IMR-90 (cell line): Measurements from ENCODE around the gene GALNT4. TPM values are rescaled to one million over a fixed set of nuclear protein-coding genes. Genes with fewer than 3 reads are reported as not detected.

ENCODE experiments used
- ATAC-seq: fragments of 200-7000 bp; cut with Tn5 transposase; 2 replicates; pipeline ENCODE4 v1.9.1; 2020; ENCODE audit warnings: low read depth, mild to moderate bottlenecking, moderate library complexity
- BruUV-seq: library from RNA; stranded (reverse); fragments of 400-500 nt; replicated peaks from 2 replicates; lab custom pipeline; 2021; lab: Mats Ljungman, UMichigan
- CTCF ChIA-PET: fragments of 300-600 bp; formaldehyde crosslinking; extraction: SDS; loops from one replicate; lab custom pipeline; 2021; ENCODE audit warnings: antibody characterized with exemption; lab: Yijun Ruan, JAX
- POLR2A ChIA-PET: fragments of 300-600 bp; sonication (Branson Sonifier 250); formaldehyde crosslinking; loops from one replicate; lab custom pipeline; 2022; ENCODE audit warnings: antibody characterized with exemption; ENCODE audit not compliant: unreplicated experiment; lab: Charles Lee
- DNase-seq: peaks from one replicate; pipeline ENCODE4 v3.0.0; 2013
- H2AFZ ChIP-seq: replicated peaks from 2 replicates; pipeline ENCODE3; 2013; ENCODE audit warnings: low read length, mild to moderate bottlenecking; ENCODE audit not compliant: poor library complexity
- H2AK5ac ChIP-seq: 2 replicates; pipeline ENCODE4 v1.6.1; 2013; ENCODE audit warnings: low read depth, low read length, inconsistent platforms
- H2AK9ac ChIP-seq: replicated peaks from 2 replicates; pipeline ENCODE3; 2013; ENCODE audit warnings: mild to moderate bottlenecking, low read depth, low read length, moderate library complexity; ENCODE audit not compliant: poor library complexity
- H2BK120ac ChIP-seq: 2 replicates; pipeline ENCODE4 v1.6.1; 2013; ENCODE audit warnings: low read depth, low read length, inconsistent platforms
- H2BK15ac ChIP-seq: 3 replicates; pipeline ENCODE4 v1.6.1; 2013; ENCODE audit warnings: low read depth, low read length, inconsistent platforms
- H2BK20ac ChIP-seq: 2 replicates; pipeline ENCODE4 v1.6.1; 2013; ENCODE audit warnings: low read depth, mild to moderate bottlenecking, inconsistent platforms, low read length, moderate library complexity
- H2BK5ac ChIP-seq: 2 replicates; pipeline ENCODE4 v1.6.1; 2013; ENCODE audit warnings: mild to moderate bottlenecking, low read depth, low read length, inconsistent platforms; ENCODE audit not compliant: poor library complexity, severe bottlenecking
- H3K14ac ChIP-seq: replicated peaks from 2 replicates; pipeline ENCODE4 v1.6.1; 2013; ENCODE audit warnings: low read depth, low read length, inconsistent platforms
- H3K18ac ChIP-seq: 2 replicates; pipeline ENCODE4 v1.6.1; 2013; ENCODE audit warnings: low read depth, low read length, control low read depth
- H3K23ac ChIP-seq: 2 replicates; pipeline ENCODE4 v1.6.1; 2013; ENCODE audit warnings: low read depth, low read length, inconsistent platforms
- H3K27ac ChIP-seq: 2 replicates; pipeline ENCODE4 v1.5.1; 2013; ENCODE audit warnings: mild to moderate bottlenecking, control low read depth, low read length; ENCODE audit not compliant: insufficient read depth
- H3K27me3 ChIP-seq: 2 replicates; pipeline ENCODE4 v1.6.1; 2013; ENCODE audit warnings: low read length; ENCODE audit not compliant: control insufficient read depth, insufficient read depth
- H3K36me3 ChIP-seq: 2 replicates; pipeline ENCODE4 v1.6.1; 2013; ENCODE audit warnings: low read length, mixed read lengths; ENCODE audit not compliant: control insufficient read depth, insufficient read depth
- H3K4ac ChIP-seq: 2 replicates; pipeline ENCODE4 v1.6.1; 2013; ENCODE audit warnings: low read depth, low read length, inconsistent platforms
- H3K4me1 ChIP-seq: 2 replicates; pipeline ENCODE4 v1.6.1; 2013; ENCODE audit warnings: low read length, mixed read lengths; ENCODE audit not compliant: control insufficient read depth, insufficient read depth
- H3K4me2 ChIP-seq: 2 replicates; pipeline ENCODE4 v1.6.1; 2013; ENCODE audit warnings: low read depth, mild to moderate bottlenecking, control low read depth, low read length, moderate library complexity
- H3K4me3 ChIP-seq: 2 replicates; pipeline ENCODE4 v1.5.1; 2013; ENCODE audit warnings: low read depth, mild to moderate bottlenecking, control low read depth, low read length, moderate library complexity; ENCODE audit not compliant: insufficient read depth
- H3K56ac ChIP-seq: 2 replicates; pipeline ENCODE4 v1.6.1; 2013; ENCODE audit warnings: low read length, inconsistent platforms; ENCODE audit not compliant: insufficient read depth; ENCODE audit errors: extremely low read depth
- H3K79me1 ChIP-seq, 2 experiments: 2 replicates each; pipeline ENCODE4 v1.6.1; 2013; ENCODE audit warnings: low read length in 2 of 2, inconsistent platforms in 1 of 2, low read depth in 1 of 2
- H3K9ac ChIP-seq: 2 replicates; pipeline ENCODE4 v1.6.1; 2013; ENCODE audit warnings: low read depth, low read length, control low read depth
- H3K9me1 ChIP-seq: 2 replicates; pipeline ENCODE4 v1.6.1; 2013; ENCODE audit warnings: low read length, inconsistent platforms; ENCODE audit not compliant: insufficient read depth
- H3K9me3 ChIP-seq: 2 replicates; pipeline ENCODE4 v1.6.1; 2013; ENCODE audit warnings: low read length; ENCODE audit not compliant: control insufficient read depth, insufficient read depth
- H4K20me1 ChIP-seq: 2 replicates; pipeline ENCODE4 v1.6.1; 2013; ENCODE audit warnings: low read length, inconsistent platforms; ENCODE audit not compliant: insufficient read depth
- H4K5ac ChIP-seq: 2 replicates; pipeline ENCODE4 v1.6.1; 2013; ENCODE audit warnings: mild to moderate bottlenecking, low read depth, low read length, control low read depth
- H4K8ac ChIP-seq, 2 experiments: 2 replicates each; pipeline ENCODE4 v1.6.1; 2013; ENCODE audit warnings: low read depth in 2 of 2, low read length in 2 of 2, control low read depth in 1 of 2, inconsistent platforms in 1 of 2
- H4K91ac ChIP-seq: 2 replicates; pipeline ENCODE4 v1.6.1; 2013; ENCODE audit warnings: low read depth, low read length, inconsistent platforms; ENCODE audit not compliant: insufficient read depth
- BHLHE40 ChIP-seq: fragments of 150-350 bp; IDR thresholded peaks from 2 replicates; pipeline ENCODE4 v1.6.1; 2016; ENCODE audit warnings: mild to moderate bottlenecking, low read depth, low read length
- CEBPB ChIP-seq: IDR thresholded peaks from 2 replicates; pipeline ENCODE4 v1.6.1; 2012; ENCODE audit warnings: low read depth, low read length, improper control_type of control experiment
- FOS ChIP-seq: fragments of 150-350 bp; IDR thresholded peaks from 2 replicates; pipeline ENCODE4 v1.6.1; 2016; ENCODE audit warnings: low read depth, low read length
- MAZ ChIP-seq: IDR thresholded peaks from 2 replicates; pipeline ENCODE4 v1.6.1; 2012; ENCODE audit warnings: low read depth, mild to moderate bottlenecking, low read length, improper control_type of control experiment, moderate library complexity, borderline replicate concordance
- RAD21 ChIP-seq: IDR thresholded peaks from 2 replicates; pipeline ENCODE4 v1.6.1; 2012; ENCODE audit warnings: low read length, improper control_type of control experiment
- USF2 ChIP-seq: fragments of 150-350 bp; IDR thresholded peaks from 2 replicates; pipeline ENCODE4 v1.6.1; 2017; ENCODE audit warnings: mild to moderate bottlenecking, antibody characterized with exemption, low read length, low read depth
- WGBS, 2 experiments: methylation state at CpG; one replicate each; pipeline versions ENCODE4 v1.1.5 to v1.1.7; 2013; ENCODE audit warnings: missing lambda C conversion rate in 2 of 2; ENCODE audit not compliant: insufficient read length in 1 of 2; ENCODE audit errors: extremely low coverage in 2 of 2; 5-methylcytosine and 5-hydroxymethylcytosine counted together
- dilution Hi-C: fragments of 300-500 bp; cut with HindIII; formaldehyde crosslinking; loops from one replicate; pipeline ENCODE4 v1.14.3; 2018; ENCODE audit warnings: low sequenced_read_pairs; ENCODE audit not compliant: unreplicated experiment
- in situ Hi-C: fragments of 300-500 bp; cut with MboI; formaldehyde crosslinking; loops from 3 replicates; pipeline ENCODE4 v1.14.3; 2019; ENCODE audit warnings: low sequenced_read_pairs, inconsistent platforms, mixed read lengths
- intact Hi-C: fragments of 100-400 bp; cut with micrococcal nuclease; formaldehyde crosslinking; loops from 2 replicates; pipeline ENCODE4 v1.10.0; 2022
- polyA plus RNA-seq, 3 experiments: library from polyadenylated mRNA; depleted of rRNA; stranded (reverse); fragments of >200 nt; gene quantifications; 2 replicates each; pipeline ENCODE4 v1.2.3, GENCODE V29; 2012; ENCODE audit warnings: low replicate concordance in 1 of 3
- total RNA-seq: library from RNA; depleted of rRNA; stranded (reverse); fragments of >200 nt; gene quantifications from 2 replicates; pipeline ENCODE4 v1.2.3, GENCODE V29; 2012

The GALNT4 gene
- total and polyA plus RNA-seq, 2 of the 4 experiments (the other 2 are of a cell fraction), result 2.6 to 9.0 TPM

GRCh38 chr12:89477633-89478279 lies 46.8 kb downstream of the GALNT4 start (continued):
- no peak for TF ChIP-seq BHLHE40
- no peak for TF ChIP-seq FOS

DNA sequence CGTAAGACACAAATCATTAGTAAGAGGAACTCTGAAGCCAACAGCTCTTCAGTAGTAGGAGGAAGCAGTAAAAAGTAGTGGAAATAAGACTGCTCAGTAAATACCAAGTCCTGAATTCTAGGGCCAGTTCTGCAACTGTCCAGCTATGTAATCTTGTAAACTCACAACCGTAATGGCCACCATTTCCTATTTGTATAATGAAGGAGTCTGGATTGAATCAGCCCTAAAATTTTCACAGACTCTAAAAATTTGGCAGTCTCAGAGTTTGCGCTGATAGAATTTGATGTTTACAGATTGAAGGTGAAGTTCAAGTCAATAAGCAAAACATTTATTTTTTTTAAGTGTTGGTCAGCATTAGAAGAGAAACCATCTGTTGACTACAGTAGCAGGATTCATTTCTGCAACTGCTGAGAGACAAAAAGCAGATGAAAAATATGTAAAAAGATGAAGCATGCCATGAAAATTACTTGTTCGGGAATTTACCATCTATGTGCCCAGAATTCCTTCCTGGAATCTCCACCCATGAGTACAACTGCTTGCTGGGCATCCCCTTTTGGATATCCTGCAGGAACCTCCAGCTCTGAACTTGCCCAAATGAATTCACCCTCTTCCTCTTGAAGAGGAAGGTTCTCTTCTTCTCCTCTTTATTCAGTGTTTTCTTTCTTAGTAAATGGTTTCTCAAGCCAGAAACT lies 47.5 kb downstream of the GALNT4 start:
- no peak for TF ChIP-seq RAD21
- no peak for TF ChIP-seq USF2
- TF ChIP-seq CEBPB, result no peak
- TF ChIP-seq MAZ, result no peak
- H2AFZ ChIP-seq, result no peak overlapping the region
- ATAC-seq, result no peak
- no peaks in the 10 kb centered on the region for H3K36me3 ChIP-seq
- no peak overlapping the region for H3K4ac ChIP-seq
- H4K5ac ChIP-seq, result no peak overlapping the region
- dilution Hi-C loops (no loop called here), intact Hi-C loops (no loop called here), in situ Hi-C loops (no loop called here)
- H2AK5ac ChIP-seq, result no peak overlapping the region
- DNase-seq, result no peak
- POLR2A ChIA-PET, result interaction anchor here (0.6 kb wide), 1 partner anchor 391 kb away, joined by 3 read pairs; no protein-coding TSS in a partner anchor
- H4K91ac ChIP-seq, result no peak overlapping the region
- no peaks in the 10 kb centered on the region for H3K27me3 ChIP-seq
- H4K20me1 ChIP-seq, result no peaks in the 10 kb centered on the region
- H3K4me2 ChIP-seq, result no peak overlapping the region; the same call in 1 of the 2 replicates
- no peaks in the 10 kb centered on the region for H3K9me3 ChIP-seq
- CTCF ChIA-PET, result interaction anchor here (1.1 to 1.4 kb wide), 2 partner anchors 49 to 458 kb away, joined by 3 read pairs; partner anchors contain the start of gene POC1B
- no peak overlapping the region for H4K8ac ChIP-seq
- peaks cover 0 to 7% of the 10 kb centered on the region in 2 experiments; a peak in 1 of 4 replicates for H3K79me1 ChIP-seq
- H3K4me1 ChIP-seq, result no peaks in the 10 kb centered on the region; the same call in 1 of the 2 replicates
- H2BK120ac ChIP-seq, result 0 out of 2 replicates have a peak overlapping the region, but pooled peaks have one; percentile 1
- no peak overlapping the region for H2BK20ac ChIP-seq
- H2BK5ac ChIP-seq, result peak overlapping the region; percentile 3
- no TSS peak for BruUV-seq
- no peak overlapping the region for H3K9ac ChIP-seq
- H3K4me3 ChIP-seq, result no peak overlapping the region
- H3K9me1 ChIP-seq, result no peaks in the 10 kb centered on the region; the same call in 1 of the 2 replicates
- H3K23ac ChIP-seq, result no peak overlapping the region
- H3K56ac ChIP-seq, result no peak overlapping the region
- H3K18ac ChIP-seq, result no peak overlapping the region
- no peak overlapping the region for H3K27ac ChIP-seq
- no CpG with 5 or more reads among the region's 4 CpGs for WGBS, 2 experiments
- no peak overlapping the region for H3K14ac ChIP-seq
- H2AK9ac ChIP-seq, result no peak overlapping the region
- no peak overlapping the region for H2BK15ac ChIP-seq
